SK-N-SH (cell line): ENCODE data around the gene NLGN1. TPM values are rescaled to one million over a fixed set of nuclear protein-coding genes. Genes with fewer than 3 reads are reported as not detected.

Experiments used
- CTCF ChIA-PET: fragments of 300-600, 350-600 bp; formaldehyde crosslinking; extraction: SDS; loops from one replicate; lab custom pipeline; 2021; lab: Yijun Ruan, JAX
- POLR2A ChIA-PET: fragments of 350-600 bp; sonication (Branson Sonifier 250); formaldehyde crosslinking; extraction: SDS; loops from one replicate; lab custom pipeline; 2020; ENCODE audit warnings: antibody characterized with exemption, inconsistent platforms; lab: Yijun Ruan, JAX
- DNase-seq: peaks from one replicate; pipeline ENCODE4 v3.0.0; 2012
- H2AFZ ChIP-seq: fragments of 200-600 bp; sonication (generic); 2 replicates; pipeline ENCODE4 v1.8.1; 2016; ENCODE audit warnings: antibody characterized with exemption, mild to moderate bottlenecking, low read depth
- H3F3A ChIP-seq: fragments of 200-600 bp; sonication (generic); replicated peaks from 2 replicates; pipeline ENCODE3; 2016; ENCODE audit warnings: antibody characterized with exemption, mild to moderate bottlenecking; ENCODE audit not compliant: insufficient read depth
- H3K27ac ChIP-seq, 2 experiments: fragments of 200-500 bp in 1 of 2; fragments of 200-600 bp in 1 of 2; sonication (Bioruptor generic) in 1 of 2; sonication (generic), shearing (Covaris generic) in 1 of 2; 2 replicates each; pipeline versions ENCODE4 v1.5.1 to v1.6.1; 2014 to 2016; ENCODE audit warnings: low read depth in 2 of 2, inconsistent platforms in 1 of 2, low read length in 1 of 2, mild to moderate bottlenecking in 1 of 2, mixed read lengths in 1 of 2
- H3K27me3 ChIP-seq: fragments of 200-600 bp; sonication (generic), shearing (Covaris generic); 2 replicates; pipeline ENCODE4 v1.6.1; 2016; ENCODE audit warnings: mixed run types; ENCODE audit not compliant: insufficient read depth
- H3K36me3 ChIP-seq, 2 experiments: fragments of 200-500 bp in 1 of 2; fragments of 200-600 bp in 1 of 2; sonication (Bioruptor generic) in 1 of 2; sonication (generic) in 1 of 2; replicated peaks in 1 of 2; 2 replicates each; pipeline versions ENCODE3 to v1.5.1; 2014 to 2016; ENCODE audit warnings: low read length in 1 of 2, mild to moderate bottlenecking in 1 of 2; ENCODE audit not compliant: insufficient read depth in 2 of 2, control insufficient read depth in 1 of 2
- H3K4me1 ChIP-seq, 2 experiments: fragments of 200-500 bp in 1 of 2; fragments of 200-600 bp in 1 of 2; sonication (Bioruptor generic) in 1 of 2; sonication (generic), shearing (Covaris generic) in 1 of 2; 2 replicates each; pipeline versions ENCODE4 v1.5.1 to v1.6.1; 2014 to 2016; ENCODE audit warnings: low read depth in 1 of 2, low read length in 1 of 2, mixed run types in 1 of 2; ENCODE audit not compliant: insufficient read depth in 2 of 2, control insufficient read depth in 1 of 2
- H3K4me2 ChIP-seq: fragments of 200-600 bp; sonication (generic), shearing (Covaris generic); 2 replicates; pipeline ENCODE4 v1.6.1; 2017; ENCODE audit warnings: mixed run types
- H3K4me3 ChIP-seq, 2 experiments: fragments of 200-500 bp in 1 of 2; fragments of 200-600 bp in 1 of 2; sonication (Bioruptor generic) in 1 of 2; sonication (generic), shearing (Covaris generic) in 1 of 2; 2 replicates each; pipeline versions ENCODE4 v1.5.1 to v1.8.1; 2014 to 2016; ENCODE audit warnings: low read depth in 2 of 2, inconsistent platforms in 1 of 2, low read length in 1 of 2, mild to moderate bottlenecking in 1 of 2, mixed read lengths in 1 of 2, moderate library complexity in 1 of 2
- H3K79me2 ChIP-seq: fragments of 200-600 bp; sonication (generic); 2 replicates; pipeline ENCODE4 v1.8.1; 2017; ENCODE audit warnings: mild to moderate bottlenecking; ENCODE audit not compliant: insufficient read depth
- H3K9ac ChIP-seq: fragments of 200-600 bp; sonication (generic); 2 replicates; pipeline ENCODE4 v1.6.1; 2017; ENCODE audit warnings: mixed run types
- H3K9me2 ChIP-seq: fragments of 200-600 bp; sonication (generic); 2 replicates; pipeline ENCODE4 v1.6.1; 2017; ENCODE audit warnings: mixed run types
- H3K9me3 ChIP-seq: fragments of 200-600 bp; sonication (generic); 2 replicates; pipeline ENCODE4 v1.6.1; 2017; ENCODE audit warnings: mixed run types, mild to moderate bottlenecking, moderate library complexity
- H4K20me1 ChIP-seq: fragments of 200-600 bp; sonication (generic); 2 replicates; pipeline ENCODE4 v1.6.1; 2017; ENCODE audit warnings: mild to moderate bottlenecking, mixed run types; ENCODE audit not compliant: insufficient read depth
- CHD2 ChIP-seq: fragments of 150-350 bp; IDR thresholded peaks from 2 replicates; pipeline ENCODE4 v1.6.1; 2018; ENCODE audit warnings: low read length; ENCODE audit not compliant: partially characterized antibody
- EP300 ChIP-seq, 2 experiments: IDR thresholded peaks; 2 replicates each; pipeline versions ENCODE4 v1.4.0 to v1.6.1; 2012; ENCODE audit warnings: borderline replicate concordance in 1 of 2, low read depth in 1 of 2, low read length in 1 of 2
- FOSL2 ChIP-seq: IDR thresholded peaks from 2 replicates; pipeline ENCODE4 v1.4.0; 2012; ENCODE audit warnings: low read depth, mild to moderate bottlenecking, moderate library complexity, borderline replicate concordance
- FOXJ3 ChIP-seq: sonication (generic); formaldehyde crosslinking; IDR thresholded peaks from 2 replicates; pipeline ENCODE4 v1.5.1; 2020; ENCODE audit warnings: mild to moderate bottlenecking, missing genetic modification reagents
- FOXM1 ChIP-seq: IDR thresholded peaks from 2 replicates; pipeline ENCODE4 v1.4.0; 2012; ENCODE audit warnings: low read depth, mild to moderate bottlenecking
- GATA2 ChIP-seq: sonication (generic); formaldehyde crosslinking; IDR thresholded peaks from 2 replicates; pipeline ENCODE4 v1.5.0; 2020; ENCODE audit warnings: mild to moderate bottlenecking, missing genetic modification reagents
- MXI1 ChIP-seq: IDR thresholded peaks from 2 replicates; pipeline ENCODE4 v1.6.1; 2012; ENCODE audit warnings: mild to moderate bottlenecking, low read depth, low read length, improper control_type of control experiment
- NRF1 ChIP-seq: IDR thresholded peaks from 2 replicates; pipeline ENCODE4 v1.6.1; 2012; ENCODE audit warnings: low read depth, mild to moderate bottlenecking, low read length
- POLR2AphosphoS5 ChIP-seq: IDR thresholded peaks from 2 replicates; pipeline ENCODE4 v1.6.1; 2012; ENCODE audit warnings: low read depth, low read length
- RCOR1 ChIP-seq: fragments of 150-350 bp; IDR thresholded peaks from 2 replicates; pipeline ENCODE4 v1.6.1; 2017; ENCODE audit warnings: antibody characterized with exemption, low read length
- RXRA ChIP-seq: IDR thresholded peaks from 2 replicates; pipeline ENCODE4 v1.4.0; 2012; ENCODE audit warnings: low read depth, mild to moderate bottlenecking, borderline replicate concordance
- TCF12 ChIP-seq: IDR thresholded peaks from 2 replicates; pipeline ENCODE4 v1.4.0; 2012
- TEAD4 ChIP-seq: IDR thresholded peaks from 2 replicates; pipeline ENCODE4 v1.4.0; 2012; ENCODE audit warnings: mild to moderate bottlenecking, borderline replicate concordance; ENCODE audit not compliant: insufficient read depth
- WGBS: methylation state at CpG from one replicate; pipeline ENCODE4 v1.1.6; 2017; ENCODE audit warnings: low lambda C conversion rate; 5-methylcytosine and 5-hydroxymethylcytosine counted together
- polyA plus RNA-seq, 3 experiments: library from polyadenylated mRNA; depleted of rRNA; stranded (reverse); fragments of >200 nt; gene quantifications; 2 replicates each; pipeline ENCODE4 v1.2.3, GENCODE V29; 2012
- TF ChIP-seq, protein P1 (sequence below): IDR thresholded peaks from 2 replicates; pipeline ENCODE4 v1.6.1; 2012; ENCODE audit warnings: mild to moderate bottlenecking, low read depth, low read length, moderate library complexity
- TF ChIP-seq, protein P2 (sequence below): IDR thresholded peaks from 2 replicates; pipeline ENCODE4 v1.4.0; 2012; ENCODE audit warnings: low read depth, borderline replicate concordance
- TF ChIP-seq, protein P3 (sequence below): fragments of 150-350 bp; IDR thresholded peaks from 2 replicates; pipeline ENCODE4 v1.6.1; 2017; ENCODE audit warnings: antibody characterized with exemption, low read length, low read depth, borderline replicate concordance
- TF ChIP-seq, protein P4 (sequence below): IDR thresholded peaks from 2 replicates; pipeline ENCODE4; 2012
- TF ChIP-seq, protein P5 (sequence below): fragments of 200-600 bp; sonication (generic); IDR thresholded peaks from 2 replicates; pipeline ENCODE4 v1.6.1; 2017; ENCODE audit warnings: antibody characterized with exemption, mild to moderate bottlenecking, moderate library complexity
- TF ChIP-seq, protein P6 (sequence below): IDR thresholded peaks from 2 replicates; pipeline ENCODE4 v1.4.0; 2012; ENCODE audit warnings: low read depth
- TF ChIP-seq, protein P7 (sequence below): IDR thresholded peaks from 2 replicates; pipeline ENCODE4 v1.4.0; 2012; ENCODE audit warnings: low read depth, borderline replicate concordance

NLGN1 gene
- polyA plus RNA-seq, 1 of the 3 experiments (the other 2 are of a cell fraction) = 1.5 TPM

DNA sequence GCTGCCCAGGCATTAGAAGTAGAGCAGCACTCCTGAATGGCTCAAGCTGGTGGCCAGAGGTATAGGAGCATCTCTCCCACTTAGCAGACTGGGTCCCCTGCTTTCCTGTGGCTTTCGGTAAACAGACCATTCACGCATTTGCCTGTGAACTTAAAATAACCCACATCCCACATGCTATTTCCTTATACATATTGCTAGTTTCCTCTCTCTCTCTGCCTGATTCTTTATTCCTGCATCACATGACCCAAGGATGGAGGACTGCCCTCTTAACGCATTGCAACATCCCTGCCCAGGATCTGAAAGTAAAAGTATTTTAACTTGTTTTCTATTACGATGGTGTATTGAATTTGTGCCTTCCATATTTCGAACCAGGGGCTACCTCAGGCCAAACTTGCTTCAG is 43.4 kb upstream of the NLGN1 start:
- H3F3A ChIP-seq = no peaks in the 10 kb centered on the region
- POLR2A ChIA-PET = no interaction called here
- H3K79me2 ChIP-seq = no peaks in the 10 kb centered on the region
- TF ChIP-seq, protein P1, sequence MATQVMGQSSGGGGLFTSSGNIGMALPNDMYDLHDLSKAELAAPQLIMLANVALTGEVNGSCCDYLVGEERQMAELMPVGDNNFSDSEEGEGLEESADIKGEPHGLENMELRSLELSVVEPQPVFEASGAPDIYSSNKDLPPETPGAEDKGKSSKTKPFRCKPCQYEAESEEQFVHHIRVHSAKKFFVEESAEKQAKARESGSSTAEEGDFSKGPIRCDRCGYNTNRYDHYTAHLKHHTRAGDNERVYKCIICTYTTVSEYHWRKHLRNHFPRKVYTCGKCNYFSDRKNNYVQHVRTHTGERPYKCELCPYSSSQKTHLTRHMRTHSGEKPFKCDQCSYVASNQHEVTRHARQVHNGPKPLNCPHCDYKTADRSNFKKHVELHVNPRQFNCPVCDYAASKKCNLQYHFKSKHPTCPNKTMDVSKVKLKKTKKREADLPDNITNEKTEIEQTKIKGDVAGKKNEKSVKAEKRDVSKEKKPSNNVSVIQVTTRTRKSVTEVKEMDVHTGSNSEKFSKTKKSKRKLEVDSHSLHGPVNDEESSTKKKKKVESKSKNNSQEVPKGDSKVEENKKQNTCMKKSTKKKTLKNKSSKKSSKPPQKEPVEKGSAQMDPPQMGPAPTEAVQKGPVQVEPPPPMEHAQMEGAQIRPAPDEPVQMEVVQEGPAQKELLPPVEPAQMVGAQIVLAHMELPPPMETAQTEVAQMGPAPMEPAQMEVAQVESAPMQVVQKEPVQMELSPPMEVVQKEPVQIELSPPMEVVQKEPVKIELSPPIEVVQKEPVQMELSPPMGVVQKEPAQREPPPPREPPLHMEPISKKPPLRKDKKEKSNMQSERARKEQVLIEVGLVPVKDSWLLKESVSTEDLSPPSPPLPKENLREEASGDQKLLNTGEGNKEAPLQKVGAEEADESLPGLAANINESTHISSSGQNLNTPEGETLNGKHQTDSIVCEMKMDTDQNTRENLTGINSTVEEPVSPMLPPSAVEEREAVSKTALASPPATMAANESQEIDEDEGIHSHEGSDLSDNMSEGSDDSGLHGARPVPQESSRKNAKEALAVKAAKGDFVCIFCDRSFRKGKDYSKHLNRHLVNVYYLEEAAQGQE = no peak
- TF ChIP-seq CHD2 (no peak), FOXM1 (no peak), TCF12 (no peak), RXRA (no peak), GATA2 (CRISPR knock-in tag) (no peak), FOSL2 (no peak), MXI1 (no peak), FOXJ3 (CRISPR knock-in tag) (no peak), NRF1 (no peak), POLR2AphosphoS5 (no peak), RCOR1 (no peak), EP300 (IDR thresholded peaks at IDR 0.05; ENCODE audit: borderline replicate concordance in 1 of 2, low read depth in 1 of 2, low read length in 1 of 2) (no peak), TEAD4 (no peak)
- TF ChIP-seq, protein P2, sequence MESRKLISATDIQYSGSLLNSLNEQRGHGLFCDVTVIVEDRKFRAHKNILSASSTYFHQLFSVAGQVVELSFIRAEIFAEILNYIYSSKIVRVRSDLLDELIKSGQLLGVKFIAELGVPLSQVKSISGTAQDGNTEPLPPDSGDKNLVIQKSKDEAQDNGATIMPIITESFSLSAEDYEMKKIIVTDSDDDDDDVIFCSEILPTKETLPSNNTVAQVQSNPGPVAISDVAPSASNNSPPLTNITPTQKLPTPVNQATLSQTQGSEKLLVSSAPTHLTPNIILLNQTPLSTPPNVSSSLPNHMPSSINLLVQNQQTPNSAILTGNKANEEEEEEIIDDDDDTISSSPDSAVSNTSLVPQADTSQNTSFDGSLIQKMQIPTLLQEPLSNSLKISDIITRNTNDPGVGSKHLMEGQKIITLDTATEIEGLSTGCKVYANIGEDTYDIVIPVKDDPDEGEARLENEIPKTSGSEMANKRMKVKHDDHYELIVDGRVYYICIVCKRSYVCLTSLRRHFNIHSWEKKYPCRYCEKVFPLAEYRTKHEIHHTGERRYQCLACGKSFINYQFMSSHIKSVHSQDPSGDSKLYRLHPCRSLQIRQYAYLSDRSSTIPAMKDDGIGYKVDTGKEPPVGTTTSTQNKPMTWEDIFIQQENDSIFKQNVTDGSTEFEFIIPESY = no peak
- TF ChIP-seq, protein P3, sequence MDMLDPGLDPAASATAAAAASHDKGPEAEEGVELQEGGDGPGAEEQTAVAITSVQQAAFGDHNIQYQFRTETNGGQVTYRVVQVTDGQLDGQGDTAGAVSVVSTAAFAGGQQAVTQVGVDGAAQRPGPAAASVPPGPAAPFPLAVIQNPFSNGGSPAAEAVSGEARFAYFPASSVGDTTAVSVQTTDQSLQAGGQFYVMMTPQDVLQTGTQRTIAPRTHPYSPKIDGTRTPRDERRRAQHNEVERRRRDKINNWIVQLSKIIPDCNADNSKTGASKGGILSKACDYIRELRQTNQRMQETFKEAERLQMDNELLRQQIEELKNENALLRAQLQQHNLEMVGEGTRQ = no peak
- TF ChIP-seq, protein P4, sequence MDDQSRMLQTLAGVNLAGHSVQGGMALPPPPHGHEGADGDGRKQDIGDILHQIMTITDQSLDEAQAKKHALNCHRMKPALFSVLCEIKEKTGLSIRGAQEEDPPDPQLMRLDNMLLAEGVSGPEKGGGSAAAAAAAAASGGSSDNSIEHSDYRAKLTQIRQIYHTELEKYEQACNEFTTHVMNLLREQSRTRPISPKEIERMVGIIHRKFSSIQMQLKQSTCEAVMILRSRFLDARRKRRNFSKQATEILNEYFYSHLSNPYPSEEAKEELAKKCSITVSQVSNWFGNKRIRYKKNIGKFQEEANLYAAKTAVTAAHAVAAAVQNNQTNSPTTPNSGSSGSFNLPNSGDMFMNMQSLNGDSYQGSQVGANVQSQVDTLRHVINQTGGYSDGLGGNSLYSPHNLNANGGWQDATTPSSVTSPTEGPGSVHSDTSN = no peak
- TF ChIP-seq, protein P5, sequence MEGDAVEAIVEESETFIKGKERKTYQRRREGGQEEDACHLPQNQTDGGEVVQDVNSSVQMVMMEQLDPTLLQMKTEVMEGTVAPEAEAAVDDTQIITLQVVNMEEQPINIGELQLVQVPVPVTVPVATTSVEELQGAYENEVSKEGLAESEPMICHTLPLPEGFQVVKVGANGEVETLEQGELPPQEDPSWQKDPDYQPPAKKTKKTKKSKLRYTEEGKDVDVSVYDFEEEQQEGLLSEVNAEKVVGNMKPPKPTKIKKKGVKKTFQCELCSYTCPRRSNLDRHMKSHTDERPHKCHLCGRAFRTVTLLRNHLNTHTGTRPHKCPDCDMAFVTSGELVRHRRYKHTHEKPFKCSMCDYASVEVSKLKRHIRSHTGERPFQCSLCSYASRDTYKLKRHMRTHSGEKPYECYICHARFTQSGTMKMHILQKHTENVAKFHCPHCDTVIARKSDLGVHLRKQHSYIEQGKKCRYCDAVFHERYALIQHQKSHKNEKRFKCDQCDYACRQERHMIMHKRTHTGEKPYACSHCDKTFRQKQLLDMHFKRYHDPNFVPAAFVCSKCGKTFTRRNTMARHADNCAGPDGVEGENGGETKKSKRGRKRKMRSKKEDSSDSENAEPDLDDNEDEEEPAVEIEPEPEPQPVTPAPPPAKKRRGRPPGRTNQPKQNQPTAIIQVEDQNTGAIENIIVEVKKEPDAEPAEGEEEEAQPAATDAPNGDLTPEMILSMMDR = no peak
- TF ChIP-seq, protein P6, sequence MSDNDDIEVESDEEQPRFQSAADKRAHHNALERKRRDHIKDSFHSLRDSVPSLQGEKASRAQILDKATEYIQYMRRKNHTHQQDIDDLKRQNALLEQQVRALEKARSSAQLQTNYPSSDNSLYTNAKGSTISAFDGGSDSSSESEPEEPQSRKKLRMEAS = no peak
- TF ChIP-seq, protein P7, sequence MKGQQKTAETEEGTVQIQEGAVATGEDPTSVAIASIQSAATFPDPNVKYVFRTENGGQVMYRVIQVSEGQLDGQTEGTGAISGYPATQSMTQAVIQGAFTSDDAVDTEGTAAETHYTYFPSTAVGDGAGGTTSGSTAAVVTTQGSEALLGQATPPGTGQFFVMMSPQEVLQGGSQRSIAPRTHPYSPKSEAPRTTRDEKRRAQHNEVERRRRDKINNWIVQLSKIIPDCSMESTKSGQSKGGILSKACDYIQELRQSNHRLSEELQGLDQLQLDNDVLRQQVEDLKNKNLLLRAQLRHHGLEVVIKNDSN = no peak
- H3K27ac ChIP-seq = no peak overlapping the region
- no peaks in the 10 kb centered on the region for H4K20me1 ChIP-seq
- H3K4me3 ChIP-seq = no peak overlapping the region
- H3K27me3 ChIP-seq = no peaks in the 10 kb centered on the region
- H3K4me1 ChIP-seq = no peaks in the 10 kb centered on the region
- H3K9me2 ChIP-seq = no peaks in the 10 kb centered on the region
- no peaks in the 10 kb centered on the region for H3K36me3 ChIP-seq
- H2AFZ ChIP-seq = no peak overlapping the region
- H3K9ac ChIP-seq = no peak overlapping the region
- H3K9me3 ChIP-seq = no peaks in the 10 kb centered on the region
- WGBS = 60% methylated on average over 5 of the region's 5 CpGs
- no peak overlapping the region for H3K4me2 ChIP-seq
- CTCF ChIA-PET = no interaction called here
- no peak for DNase-seq
